ENCODE data around the gene CRYBB1. TPM values are rescaled to one million over a fixed set of nuclear protein-coding genes. Genes with fewer than 3 reads are reported as not detected.

The CRYBB1 gene
- total RNA-seq, 1 experiment from 2014 or later = not detected

GRCh38 chr22:26599505-26599904, 18.3 kb downstream of the CRYBB1 start:
- H3K4me1 ChIP-seq (ENCODE audit: insufficient read depth, low read length) = no peaks in the 10 kb centered on the region
- no peak overlapping the region for H3K4me2 ChIP-seq (ENCODE audit: low read length)
- H4K20me1 ChIP-seq (ENCODE audit: low read length) = no peaks in the 10 kb centered on the region
- H3F3A ChIP-seq (ENCODE audit: low read length, unreplicated experiment) = no peaks in the 10 kb centered on the region
- H3K27me3 ChIP-seq (ENCODE audit: low read length) = peaks cover 13% of the 10 kb centered on the region; the same call in 1 of the 2 replicates
- TF ChIP-seq CTCF (conservative IDR thresholded peaks at IDR 0.05; ENCODE audit: low read depth, low read length) (no peak), EZH2 (IDR thresholded peaks at IDR 0.05; ENCODE audit: low read length, unreplicated experiment) (no peak), EZH2phosphoT487 (IDR thresholded peaks at IDR 0.05; ENCODE audit: borderline replicate concordance, low read length) (no peak)
- H3K9me2 ChIP-seq (replicated peaks; ENCODE audit: low read length) = no peaks in the 10 kb centered on the region
- no peak overlapping the region for H3K27ac ChIP-seq (ENCODE audit: low read length)
- no peak overlapping the region for H3K9ac ChIP-seq (ENCODE audit: low read length)
- DNase-seq (no peak), ATAC-seq (no peak)
- H3K36me3 ChIP-seq (ENCODE audit: low read depth, low read length) = no peaks in the 10 kb centered on the region
- no peaks in the 10 kb centered on the region for H3K79me2 ChIP-seq (ENCODE audit: low read length)
- CTCF ChIA-PET = no interaction called here
- POLR2A ChIA-PET (ENCODE audit: unreplicated experiment) = no interaction called here
- BruUV-seq (replicated peaks) = no TSS peak
- no peaks in the 10 kb centered on the region for H3K9me3 ChIP-seq (ENCODE audit: low read length)
- no peak overlapping the region for H2AFZ ChIP-seq (ENCODE audit: low read length)
- intact Hi-C loops (cut with micrococcal nuclease) = no loop called here
- no peak overlapping the region for H3K4me3 ChIP-seq (ENCODE audit: low read length)

- H3K4me3 ChIP-seq (ENCODE audit: low read length) = no peak overlapping the region
- ATAC-seq = no peak
- no peaks in the 10 kb centered on the region for H3K79me2 ChIP-seq (ENCODE audit: low read length)
- H3F3A ChIP-seq (ENCODE audit: low read length, unreplicated experiment) = no peaks in the 10 kb centered on the region
- BruUV-seq (replicated peaks) = no TSS peak
- no peaks in the 10 kb centered on the region for H3K4me1 ChIP-seq (ENCODE audit: insufficient read depth, low read length)
- no peaks in the 10 kb centered on the region for H3K9me3 ChIP-seq (ENCODE audit: low read length)
- DNase-seq = no peak
- no peaks in the 10 kb centered on the region for H3K36me3 ChIP-seq (ENCODE audit: low read depth, low read length)
- H4K20me1 ChIP-seq (ENCODE audit: low read length) = no peaks in the 10 kb centered on the region
- H3K9ac ChIP-seq (ENCODE audit: low read length) = no peak overlapping the region
- no peak overlapping the region for H3K4me2 ChIP-seq (ENCODE audit: low read length)
- no peak overlapping the region for H3K27ac ChIP-seq (ENCODE audit: low read length)
- H3K9me2 ChIP-seq (replicated peaks; ENCODE audit: low read length) = no peaks in the 10 kb centered on the region
- H2AFZ ChIP-seq (ENCODE audit: low read length) = no peak overlapping the region
- ChIA-PET POLR2A (ENCODE audit: unreplicated experiment) (no interaction called here), CTCF (no interaction called here)
- peaks cover 13% of the 10 kb centered on the region; the same call in 1 of the 2 replicates for H3K27me3 ChIP-seq (ENCODE audit: low read length)
- intact Hi-C loops (cut with micrococcal nuclease) = no loop called here
- no peak for TF ChIP-seq CTCF (conservative IDR thresholded peaks at IDR 0.05; ENCODE audit: low read depth, low read length)
- TF ChIP-seq EZH2phosphoT487 (IDR thresholded peaks at IDR 0.05; ENCODE audit: borderline replicate concordance, low read length) = no peak
- TF ChIP-seq EZH2 (IDR thresholded peaks at IDR 0.05; ENCODE audit: low read length, unreplicated experiment) = no peak
These were observed 20.3 kb downstream of the CRYBB1 start for GRCh38 chr22:26597480-26597879.

GRCh38 chr22:26597026-26597425, 20.8 kb downstream of the CRYBB1 start:
- ChIA-PET CTCF (no interaction called here), POLR2A (ENCODE audit: unreplicated experiment) (no interaction called here)
- ATAC-seq = no peak

More at GRCh38 chr22:26597026-26597425, 20.8 kb downstream of the CRYBB1 start:
- no peaks in the 10 kb centered on the region for H3K9me2 ChIP-seq (replicated peaks; ENCODE audit: low read length)
- no peaks in the 10 kb centered on the region for H3K79me2 ChIP-seq (ENCODE audit: low read length)
- DNase-seq = no peak
- H3K4me3 ChIP-seq (ENCODE audit: low read length) = no peak overlapping the region
- BruUV-seq (replicated peaks) = no TSS peak
- H3K27me3 ChIP-seq (ENCODE audit: low read length) = peaks cover 13% of the 10 kb centered on the region; the same call in 1 of the 2 replicates
- intact Hi-C loops (cut with micrococcal nuclease) = no loop called here
- H3K4me2 ChIP-seq (ENCODE audit: low read length) = no peak overlapping the region
- no peaks in the 10 kb centered on the region for H3K36me3 ChIP-seq (ENCODE audit: low read depth, low read length)
- H3K4me1 ChIP-seq (ENCODE audit: insufficient read depth, low read length) = no peaks in the 10 kb centered on the region
- no peaks in the 10 kb centered on the region for H3F3A ChIP-seq (ENCODE audit: low read length, unreplicated experiment)
- no peak overlapping the region for H3K27ac ChIP-seq (ENCODE audit: low read length)
- no peaks in the 10 kb centered on the region for H4K20me1 ChIP-seq (ENCODE audit: low read length)
- TF ChIP-seq EZH2 (IDR thresholded peaks at IDR 0.05; ENCODE audit: low read length, unreplicated experiment) (no peak), EZH2phosphoT487 (IDR thresholded peaks at IDR 0.05; ENCODE audit: borderline replicate concordance, low read length) (no peak), CTCF (conservative IDR thresholded peaks at IDR 0.05; ENCODE audit: low read depth, low read length) (no peak)
- H2AFZ ChIP-seq (ENCODE audit: low read length) = no peak overlapping the region
- no peaks in the 10 kb centered on the region for H3K9me3 ChIP-seq (ENCODE audit: low read length)
- H3K9ac ChIP-seq (ENCODE audit: low read length) = no peak overlapping the region

Data from PC-3 (cell line).